Keratinocyte (primary cell): ENCODE results near the gene PNPLA2. TPM values are rescaled to one million over a fixed set of nuclear protein-coding genes. Genes with fewer than 3 reads are reported as not detected.

Experiments used
- DNase-seq: peaks from one replicate; pipeline ENCODE4 v3.0.0-alpha.2; 2011; ENCODE audit warnings: low read depth, missing footprints, low spot score
- FAIRE-seq: peaks from 2 replicates; lab custom pipeline; 2011; peaks lifted over from hg19 to GRCh38; lab: Jason Lieb, UNC
- H2AFZ ChIP-seq: 2 replicates; pipeline ENCODE4 v1.6.0; 2012; ENCODE audit warnings: low read length, control low read depth, inconsistent platforms; ENCODE audit not compliant: control insufficient read depth
- H3K27ac ChIP-seq: 2 replicates; pipeline ENCODE4 v1.5.1; 2011; ENCODE audit warnings: low read length; ENCODE audit not compliant: control insufficient read depth, insufficient read depth
- H3K27me3 ChIP-seq: 3 replicates; pipeline ENCODE4 v1.6.0; 2011; ENCODE audit warnings: low read length; ENCODE audit not compliant: control insufficient read depth, insufficient read depth; ENCODE audit errors: extremely low read depth
- H3K36me3 ChIP-seq, 2 experiments: 2 replicates in 1 of 2; 3 replicates in 1 of 2; pipeline ENCODE4 v1.5.1; 2011; ENCODE audit warnings: low read length in 2 of 2, mild to moderate bottlenecking in 1 of 2; ENCODE audit not compliant: control insufficient read depth in 2 of 2, insufficient read depth in 2 of 2; ENCODE audit errors: extremely low read depth in 1 of 2
- H3K4me1 ChIP-seq: 3 replicates; pipeline ENCODE4 v1.5.1; 2011; ENCODE audit warnings: low read length; ENCODE audit not compliant: control insufficient read depth, insufficient read depth; ENCODE audit errors: extremely low read depth
- H3K4me2 ChIP-seq: 3 replicates; pipeline ENCODE4 v1.6.0; 2011; ENCODE audit warnings: low read depth, low read length; ENCODE audit not compliant: control insufficient read depth, insufficient read depth; ENCODE audit errors: extremely low read depth
- H3K4me3 ChIP-seq, 3 experiments: fragments of 200-600 bp in 1 of 3; sonication (generic) in 1 of 3; 2 replicates in 2 of 3; 3 replicates in 1 of 3; pipeline ENCODE4 v1.5.1; 2011 to 2016; ENCODE audit warnings: low read length in 3 of 3, mild to moderate bottlenecking in 3 of 3, control low read depth in 2 of 3, inconsistent platforms in 1 of 3, low read depth in 1 of 3, mixed read lengths in 1 of 3, mixed run types in 1 of 3, moderate library complexity in 1 of 3; ENCODE audit not compliant: control insufficient read depth in 2 of 3, insufficient read depth in 2 of 3; ENCODE audit errors: extremely low read depth in 1 of 3
- H3K79me2 ChIP-seq: 2 replicates; pipeline ENCODE4 v1.6.0; 2012; ENCODE audit warnings: low read length; ENCODE audit not compliant: control insufficient read depth, insufficient read depth
- H3K9ac ChIP-seq: 3 replicates; pipeline ENCODE4 v1.6.0; 2011; ENCODE audit warnings: low read length; ENCODE audit not compliant: control insufficient read depth, insufficient read depth; ENCODE audit errors: extremely low read depth
- H3K9me1 ChIP-seq: 3 replicates; pipeline ENCODE4 v1.6.0; 2011; ENCODE audit warnings: low read length; ENCODE audit not compliant: control insufficient read depth, insufficient read depth; ENCODE audit errors: extremely low read depth
- H3K9me3 ChIP-seq: 2 replicates; pipeline ENCODE4 v1.5.1; 2012; ENCODE audit warnings: low read depth, low read length; ENCODE audit not compliant: control insufficient read depth
- H4K20me1 ChIP-seq: 3 replicates; pipeline ENCODE4 v1.6.0; 2011; ENCODE audit warnings: low read length; ENCODE audit not compliant: control insufficient read depth, insufficient read depth; ENCODE audit errors: extremely low read depth
- EZH2 ChIP-seq: IDR thresholded peaks from one replicate; pipeline ENCODE4 v1.6.1; 2012; ENCODE audit warnings: inconsistent platforms, mild to moderate bottlenecking, low read length, moderate library complexity
- dilution Hi-C: fragments of 300-500 bp; cut with MboI; formaldehyde crosslinking; loops from one replicate; pipeline ENCODE4 v1.7.0; 2020; ENCODE audit warnings: low sequenced_read_pairs; ENCODE audit not compliant: extremely low pct_ligation_motif_present
- polyA plus RNA-seq, 5 experiments: library from polyadenylated mRNA; depleted of rRNA in 3 of 5; stranded (reverse) in 3 of 5; stranded (forward) in 1 of 5; unstranded in 1 of 5; fragments of >200 nt; gene quantifications; 1 replicate in 1 of 5; 2 replicates in 3 of 5; 3 replicates in 1 of 5; pipeline versions ENCODE4 v1.2.1 to v1.2.3, GENCODE V29; 2011 to 2012; ENCODE audit warnings: missing spikeins in 2 of 5, low read depth in 1 of 5, low replicate concordance in 1 of 5
- TF ChIP-seq, protein P1 (sequence below), 3 experiments: IDR thresholded peaks in 1 of 3; conservative IDR thresholded peaks in 1 of 3; optimal IDR thresholded peaks in 1 of 3; 2 replicates in 2 of 3; 3 replicates in 1 of 3; pipeline versions ENCODE3 to v1.5.1; 2011; ENCODE audit warnings: low read length in 3 of 3, mild to moderate bottlenecking in 3 of 3, moderate library complexity in 2 of 3, control low read depth in 1 of 3, inconsistent platforms in 1 of 3; ENCODE audit not compliant: insufficient read depth in 2 of 3; ENCODE audit errors: extremely low read depth in 1 of 3

The PNPLA2 gene
- polyA plus RNA-seq, 1 donor (not counting 4 experiments of a cell fraction or from before 2014, with no cell fraction given) = 5.3 TPM

DNA sequence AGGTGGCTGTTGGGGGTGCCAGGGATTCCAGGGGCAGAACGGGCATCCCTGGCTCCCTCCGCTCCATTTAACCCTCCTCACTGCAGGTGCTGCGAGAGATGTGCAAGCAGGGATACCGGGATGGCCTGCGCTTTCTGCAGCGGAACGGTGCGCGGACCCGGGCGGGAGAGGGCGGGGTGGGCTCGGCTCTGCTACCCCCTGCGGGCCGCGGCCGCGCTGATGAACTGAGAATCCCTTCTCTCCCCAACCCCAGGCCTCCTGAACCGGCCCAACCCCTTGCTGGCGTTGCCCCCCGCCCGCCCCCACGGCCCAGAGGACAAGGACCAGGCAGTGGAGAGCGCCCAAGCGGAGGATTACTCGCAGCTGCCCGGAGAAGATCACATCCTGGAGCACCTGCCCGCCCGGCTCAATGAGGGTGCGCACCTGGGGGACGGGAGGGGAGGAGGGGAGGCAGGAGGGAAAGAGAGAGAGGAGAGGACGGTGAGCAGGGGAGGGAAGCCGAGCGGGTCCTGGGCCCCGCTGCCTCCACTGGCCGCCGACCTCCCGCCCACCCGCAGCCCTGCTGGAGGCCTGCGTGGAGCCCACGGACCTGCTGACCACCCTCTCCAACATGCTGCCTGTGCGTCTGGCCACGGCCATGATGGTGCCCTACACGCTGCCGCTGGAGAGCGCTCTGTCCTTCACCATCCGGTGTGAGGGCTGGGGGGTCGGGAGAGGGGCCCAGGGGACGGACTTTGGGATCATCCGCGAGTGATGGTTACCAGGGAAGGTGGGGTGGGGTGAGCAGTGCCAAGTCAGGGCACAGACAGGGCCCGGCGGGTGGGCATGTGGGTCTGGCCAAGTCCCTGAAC, 5.0 kb downstream of the PNPLA2 start:
- peaks cover 6% of the 10 kb centered on the region for H3K79me2 ChIP-seq
- H3K9me1 ChIP-seq = peaks cover 7% of the 10 kb centered on the region
- peaks cover 24% of the 10 kb centered on the region for H3K27me3 ChIP-seq
- H3K27ac ChIP-seq = no peak overlapping the region
- DNase-seq (no peak), FAIRE-seq (no peak)
- H3K9ac ChIP-seq = no peak overlapping the region
- no peak overlapping the region for H3K4me2 ChIP-seq
- no peaks in the 10 kb centered on the region for H4K20me1 ChIP-seq
- no peak overlapping the region for H2AFZ ChIP-seq
- peaks cover 24% of the 10 kb centered on the region for H3K4me1 ChIP-seq
- H3K4me3 ChIP-seq = no peak overlapping the region
- peaks cover 0 to 8% of the 10 kb centered on the region in 2 experiments for H3K36me3 ChIP-seq
- no peaks in the 10 kb centered on the region for H3K9me3 ChIP-seq
- TF ChIP-seq, protein P1, sequence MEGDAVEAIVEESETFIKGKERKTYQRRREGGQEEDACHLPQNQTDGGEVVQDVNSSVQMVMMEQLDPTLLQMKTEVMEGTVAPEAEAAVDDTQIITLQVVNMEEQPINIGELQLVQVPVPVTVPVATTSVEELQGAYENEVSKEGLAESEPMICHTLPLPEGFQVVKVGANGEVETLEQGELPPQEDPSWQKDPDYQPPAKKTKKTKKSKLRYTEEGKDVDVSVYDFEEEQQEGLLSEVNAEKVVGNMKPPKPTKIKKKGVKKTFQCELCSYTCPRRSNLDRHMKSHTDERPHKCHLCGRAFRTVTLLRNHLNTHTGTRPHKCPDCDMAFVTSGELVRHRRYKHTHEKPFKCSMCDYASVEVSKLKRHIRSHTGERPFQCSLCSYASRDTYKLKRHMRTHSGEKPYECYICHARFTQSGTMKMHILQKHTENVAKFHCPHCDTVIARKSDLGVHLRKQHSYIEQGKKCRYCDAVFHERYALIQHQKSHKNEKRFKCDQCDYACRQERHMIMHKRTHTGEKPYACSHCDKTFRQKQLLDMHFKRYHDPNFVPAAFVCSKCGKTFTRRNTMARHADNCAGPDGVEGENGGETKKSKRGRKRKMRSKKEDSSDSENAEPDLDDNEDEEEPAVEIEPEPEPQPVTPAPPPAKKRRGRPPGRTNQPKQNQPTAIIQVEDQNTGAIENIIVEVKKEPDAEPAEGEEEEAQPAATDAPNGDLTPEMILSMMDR (optimal IDR thresholded peaks at IDR 0.05 in 1 of 3, IDR thresholded peaks at IDR 0.05 in 1 of 3, conservative IDR thresholded peaks at IDR 0.05 in 1 of 3; ENCODE audit: extremely low read depth in 1 of 3, insufficient read depth in 2 of 3, low read length in 3 of 3) = no peak
- TF ChIP-seq EZH2 = no peak
- dilution Hi-C loops = no loop called here

DNA sequence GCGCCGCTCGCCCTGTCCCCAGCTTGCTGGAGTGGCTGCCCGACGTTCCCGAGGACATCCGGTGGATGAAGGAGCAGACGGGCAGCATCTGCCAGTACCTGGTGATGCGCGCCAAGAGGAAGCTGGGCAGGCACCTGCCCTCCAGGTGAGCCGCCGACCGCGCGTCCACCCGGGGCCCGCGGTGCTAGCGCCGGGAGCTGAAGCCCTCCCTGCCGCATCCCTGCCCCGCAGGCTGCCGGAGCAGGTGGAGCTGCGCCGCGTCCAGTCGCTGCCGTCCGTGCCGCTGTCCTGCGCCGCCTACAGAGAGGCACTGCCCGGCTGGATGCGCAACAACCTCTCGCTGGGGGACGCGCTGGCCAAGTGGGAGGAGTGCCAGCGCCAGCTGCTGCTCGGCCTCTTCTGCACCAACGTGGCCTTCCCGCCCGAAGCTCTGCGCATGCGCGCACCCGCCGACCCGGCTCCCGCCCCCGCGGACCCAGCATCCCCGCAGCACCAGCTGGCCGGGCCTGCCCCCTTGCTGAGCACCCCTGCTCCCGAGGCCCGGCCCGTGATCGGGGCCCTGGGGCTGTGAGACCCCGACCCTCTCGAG, 5.7 kb downstream of the PNPLA2 start:
- Histone ChIP-seq H3K4me1 (peaks cover 24% of the 10 kb centered on the region), H3K9me3 (no peaks in the 10 kb centered on the region), H3K79me2 (peaks cover 6% of the 10 kb centered on the region), H3K27me3 (peaks cover 32% of the 10 kb centered on the region), H3K9ac (no peak overlapping the region), H3K4me2 (no peak overlapping the region), H3K9me1 (peaks cover 7% of the 10 kb centered on the region), H2AFZ (no peak overlapping the region), H3K4me3 (no peak overlapping the region), H3K27ac (no peak overlapping the region), H3K36me3 (peaks cover 0 to 8% of the 10 kb centered on the region in 2 experiments), H4K20me1 (no peaks in the 10 kb centered on the region)
- FAIRE-seq (no peak), DNase-seq (no peak)
- TF ChIP-seq, protein P1 (optimal IDR thresholded peaks at IDR 0.05 in 1 of 3, IDR thresholded peaks at IDR 0.05 in 1 of 3, conservative IDR thresholded peaks at IDR 0.05 in 1 of 3; ENCODE audit: extremely low read depth in 1 of 3, insufficient read depth in 2 of 3, low read length in 3 of 3) = no peak
- no peak for TF ChIP-seq EZH2
- dilution Hi-C loops = no loop called here
